Measurements from ENCODE around the gene LRCH1. TPM values are rescaled to one million over a fixed set of nuclear protein-coding genes. Genes with fewer than 3 reads are reported as not detected.

The LRCH1 gene
- total and polyA plus RNA-seq, 10 of the 15 experiments (the other 5 are each of a cell fraction or from before 2014, with no cell fraction given) = 5.3 to 48.9 (median 14.4) TPM

DNA sequence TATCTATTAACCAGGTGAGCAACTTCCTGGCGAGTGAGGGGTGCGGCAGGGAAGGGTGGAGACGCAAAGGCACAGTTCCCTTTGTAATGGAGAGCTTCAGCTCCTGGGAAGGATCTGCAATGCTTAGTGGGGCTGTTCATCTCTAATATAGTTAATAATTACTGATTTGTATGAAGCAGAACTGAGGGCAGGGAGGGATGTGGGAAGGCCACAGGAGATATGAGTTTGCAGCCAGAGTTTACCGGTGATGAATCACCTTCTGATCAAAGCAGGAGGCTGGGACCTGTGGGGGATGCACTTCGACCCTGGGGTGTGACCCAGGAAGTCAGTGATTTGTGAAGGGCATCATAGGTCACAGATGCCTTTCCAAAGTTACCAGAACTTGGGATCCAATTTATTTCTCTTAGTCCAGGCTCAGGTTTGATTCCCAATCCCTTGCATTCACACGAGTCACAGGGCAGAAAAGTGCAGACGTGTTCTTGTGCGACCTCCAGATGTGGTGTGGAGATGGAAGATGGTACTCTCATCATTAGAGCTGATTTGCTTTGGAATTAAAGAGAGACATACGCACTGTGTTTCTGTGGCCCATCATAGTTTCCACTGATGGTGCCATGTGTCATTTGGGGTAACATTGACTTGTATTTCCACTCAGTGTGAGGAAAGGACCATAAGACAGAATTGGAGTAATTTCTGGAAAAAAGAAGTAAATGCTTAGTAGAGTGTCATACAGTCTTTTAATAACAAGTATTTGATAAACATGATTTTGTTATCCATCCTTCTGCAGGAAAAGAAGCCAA lies 55.0 kb downstream of the LRCH1 start (continued):
- TF ChIP-seq, protein P1, sequence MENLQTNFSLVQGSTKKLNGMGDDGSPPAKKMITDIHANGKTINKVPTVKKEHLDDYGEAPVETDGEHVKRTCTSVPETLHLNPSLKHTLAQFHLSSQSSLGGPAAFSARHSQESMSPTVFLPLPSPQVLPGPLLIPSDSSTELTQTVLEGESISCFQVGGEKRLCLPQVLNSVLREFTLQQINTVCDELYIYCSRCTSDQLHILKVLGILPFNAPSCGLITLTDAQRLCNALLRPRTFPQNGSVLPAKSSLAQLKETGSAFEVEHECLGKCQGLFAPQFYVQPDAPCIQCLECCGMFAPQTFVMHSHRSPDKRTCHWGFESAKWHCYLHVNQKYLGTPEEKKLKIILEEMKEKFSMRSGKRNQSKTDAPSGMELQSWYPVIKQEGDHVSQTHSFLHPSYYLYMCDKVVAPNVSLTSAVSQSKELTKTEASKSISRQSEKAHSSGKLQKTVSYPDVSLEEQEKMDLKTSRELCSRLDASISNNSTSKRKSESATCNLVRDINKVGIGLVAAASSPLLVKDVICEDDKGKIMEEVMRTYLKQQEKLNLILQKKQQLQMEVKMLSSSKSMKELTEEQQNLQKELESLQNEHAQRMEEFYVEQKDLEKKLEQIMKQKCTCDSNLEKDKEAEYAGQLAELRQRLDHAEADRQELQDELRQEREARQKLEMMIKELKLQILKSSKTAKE (IDR thresholded peaks at IDR 0.05; ENCODE audit: low read depth, poor library complexity, severe bottlenecking) = no peak
- TF ChIP-seq, protein P2, sequence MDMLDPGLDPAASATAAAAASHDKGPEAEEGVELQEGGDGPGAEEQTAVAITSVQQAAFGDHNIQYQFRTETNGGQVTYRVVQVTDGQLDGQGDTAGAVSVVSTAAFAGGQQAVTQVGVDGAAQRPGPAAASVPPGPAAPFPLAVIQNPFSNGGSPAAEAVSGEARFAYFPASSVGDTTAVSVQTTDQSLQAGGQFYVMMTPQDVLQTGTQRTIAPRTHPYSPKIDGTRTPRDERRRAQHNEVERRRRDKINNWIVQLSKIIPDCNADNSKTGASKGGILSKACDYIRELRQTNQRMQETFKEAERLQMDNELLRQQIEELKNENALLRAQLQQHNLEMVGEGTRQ (IDR thresholded peaks at IDR 0.05; ENCODE audit: borderline replicate concordance, low read depth, low read length) = no peak
- TF ChIP-seq, protein P3, sequence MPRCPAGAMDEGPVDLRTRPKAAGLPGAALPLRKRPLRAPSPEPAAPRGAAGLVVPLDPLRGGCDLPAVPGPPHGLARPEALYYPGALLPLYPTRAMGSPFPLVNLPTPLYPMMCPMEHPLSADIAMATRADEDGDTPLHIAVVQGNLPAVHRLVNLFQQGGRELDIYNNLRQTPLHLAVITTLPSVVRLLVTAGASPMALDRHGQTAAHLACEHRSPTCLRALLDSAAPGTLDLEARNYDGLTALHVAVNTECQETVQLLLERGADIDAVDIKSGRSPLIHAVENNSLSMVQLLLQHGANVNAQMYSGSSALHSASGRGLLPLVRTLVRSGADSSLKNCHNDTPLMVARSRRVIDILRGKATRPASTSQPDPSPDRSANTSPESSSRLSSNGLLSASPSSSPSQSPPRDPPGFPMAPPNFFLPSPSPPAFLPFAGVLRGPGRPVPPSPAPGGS (IDR thresholded peaks at IDR 0.05; ENCODE audit: borderline replicate concordance, insufficient read depth, low read depth, low read length, poor library complexity, severe bottlenecking) = no peak
- TF ChIP-seq, protein P4, sequence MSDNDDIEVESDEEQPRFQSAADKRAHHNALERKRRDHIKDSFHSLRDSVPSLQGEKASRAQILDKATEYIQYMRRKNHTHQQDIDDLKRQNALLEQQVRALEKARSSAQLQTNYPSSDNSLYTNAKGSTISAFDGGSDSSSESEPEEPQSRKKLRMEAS (IDR thresholded peaks at IDR 0.05; ENCODE audit: low read depth, low read length) = no peak
- TF ChIP-seq, protein P5, sequence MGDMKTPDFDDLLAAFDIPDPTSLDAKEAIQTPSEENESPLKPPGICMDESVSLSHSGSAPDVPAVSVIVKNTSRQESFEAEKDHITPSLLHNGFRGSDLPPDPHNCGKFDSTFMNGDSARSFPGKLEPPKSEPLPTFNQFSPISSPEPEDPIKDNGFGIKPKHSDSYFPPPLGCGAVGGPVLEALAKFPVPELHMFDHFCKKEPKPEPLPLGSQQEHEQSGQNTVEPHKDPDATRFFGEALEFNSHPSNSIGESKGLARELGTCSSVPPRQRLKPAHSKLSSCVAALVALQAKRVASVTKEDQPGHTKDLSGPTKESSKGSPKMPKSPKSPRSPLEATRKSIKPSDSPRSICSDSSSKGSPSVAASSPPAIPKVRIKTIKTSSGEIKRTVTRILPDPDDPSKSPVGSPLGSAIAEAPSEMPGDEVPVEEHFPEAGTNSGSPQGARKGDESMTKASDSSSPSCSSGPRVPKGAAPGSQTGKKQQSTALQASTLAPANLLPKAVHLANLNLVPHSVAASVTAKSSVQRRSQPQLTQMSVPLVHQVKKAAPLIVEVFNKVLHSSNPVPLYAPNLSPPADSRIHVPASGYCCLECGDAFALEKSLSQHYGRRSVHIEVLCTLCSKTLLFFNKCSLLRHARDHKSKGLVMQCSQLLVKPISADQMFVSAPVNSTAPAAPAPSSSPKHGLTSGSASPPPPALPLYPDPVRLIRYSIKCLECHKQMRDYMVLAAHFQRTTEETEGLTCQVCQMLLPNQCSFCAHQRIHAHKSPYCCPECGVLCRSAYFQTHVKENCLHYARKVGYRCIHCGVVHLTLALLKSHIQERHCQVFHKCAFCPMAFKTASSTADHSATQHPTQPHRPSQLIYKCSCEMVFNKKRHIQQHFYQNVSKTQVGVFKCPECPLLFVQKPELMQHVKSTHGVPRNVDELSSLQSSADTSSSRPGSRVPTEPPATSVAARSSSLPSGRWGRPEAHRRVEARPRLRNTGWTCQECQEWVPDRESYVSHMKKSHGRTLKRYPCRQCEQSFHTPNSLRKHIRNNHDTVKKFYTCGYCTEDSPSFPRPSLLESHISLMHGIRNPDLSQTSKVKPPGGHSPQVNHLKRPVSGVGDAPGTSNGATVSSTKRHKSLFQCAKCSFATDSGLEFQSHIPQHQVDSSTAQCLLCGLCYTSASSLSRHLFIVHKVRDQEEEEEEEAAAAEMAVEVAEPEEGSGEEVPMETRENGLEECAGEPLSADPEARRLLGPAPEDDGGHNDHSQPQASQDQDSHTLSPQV (IDR thresholded peaks at IDR 0.05) = no peak
- TF ChIP-seq, protein P6, sequence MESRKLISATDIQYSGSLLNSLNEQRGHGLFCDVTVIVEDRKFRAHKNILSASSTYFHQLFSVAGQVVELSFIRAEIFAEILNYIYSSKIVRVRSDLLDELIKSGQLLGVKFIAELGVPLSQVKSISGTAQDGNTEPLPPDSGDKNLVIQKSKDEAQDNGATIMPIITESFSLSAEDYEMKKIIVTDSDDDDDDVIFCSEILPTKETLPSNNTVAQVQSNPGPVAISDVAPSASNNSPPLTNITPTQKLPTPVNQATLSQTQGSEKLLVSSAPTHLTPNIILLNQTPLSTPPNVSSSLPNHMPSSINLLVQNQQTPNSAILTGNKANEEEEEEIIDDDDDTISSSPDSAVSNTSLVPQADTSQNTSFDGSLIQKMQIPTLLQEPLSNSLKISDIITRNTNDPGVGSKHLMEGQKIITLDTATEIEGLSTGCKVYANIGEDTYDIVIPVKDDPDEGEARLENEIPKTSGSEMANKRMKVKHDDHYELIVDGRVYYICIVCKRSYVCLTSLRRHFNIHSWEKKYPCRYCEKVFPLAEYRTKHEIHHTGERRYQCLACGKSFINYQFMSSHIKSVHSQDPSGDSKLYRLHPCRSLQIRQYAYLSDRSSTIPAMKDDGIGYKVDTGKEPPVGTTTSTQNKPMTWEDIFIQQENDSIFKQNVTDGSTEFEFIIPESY (IDR thresholded peaks at IDR 0.05) = no peak
- TF ChIP-seq SMARCA5 (IDR thresholded peaks at IDR 0.05) = no peak
- TF ChIP-seq IKZF2 (IDR thresholded peaks at IDR 0.05) = peak; percentile 28 to 65; a peak in 3 of 4 replicates
- TF ChIP-seq ZNF217 (IDR thresholded peaks at IDR 0.05) = no peak
- TF ChIP-seq, protein P7, sequence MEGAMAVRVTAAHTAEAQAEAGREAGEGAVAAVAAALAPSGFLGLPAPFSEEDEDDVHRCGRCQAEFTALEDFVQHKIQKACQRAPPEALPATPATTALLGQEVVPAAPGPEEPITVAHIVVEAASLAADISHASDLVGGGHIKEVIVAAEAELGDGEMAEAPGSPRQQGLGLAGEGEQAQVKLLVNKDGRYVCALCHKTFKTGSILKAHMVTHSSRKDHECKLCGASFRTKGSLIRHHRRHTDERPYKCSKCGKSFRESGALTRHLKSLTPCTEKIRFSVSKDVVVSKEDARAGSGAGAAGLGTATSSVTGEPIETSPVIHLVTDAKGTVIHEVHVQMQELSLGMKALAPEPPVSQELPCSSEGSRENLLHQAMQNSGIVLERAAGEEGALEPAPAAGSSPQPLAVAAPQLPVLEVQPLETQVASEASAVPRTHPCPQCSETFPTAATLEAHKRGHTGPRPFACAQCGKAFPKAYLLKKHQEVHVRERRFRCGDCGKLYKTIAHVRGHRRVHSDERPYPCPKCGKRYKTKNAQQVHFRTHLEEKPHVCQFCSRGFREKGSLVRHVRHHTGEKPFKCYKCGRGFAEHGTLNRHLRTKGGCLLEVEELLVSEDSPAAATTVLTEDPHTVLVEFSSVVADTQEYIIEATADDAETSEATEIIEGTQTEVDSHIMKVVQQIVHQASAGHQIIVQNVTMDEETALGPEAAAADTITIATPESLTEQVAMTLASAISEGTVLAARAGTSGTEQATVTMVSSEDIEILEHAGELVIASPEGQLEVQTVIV (IDR thresholded peaks at IDR 0.05; ENCODE audit: borderline replicate concordance, partially characterized antibody) = no peak
- TF ChIP-seq HDGF (IDR thresholded peaks at IDR 0.05) = no peak
- no peak for TF ChIP-seq NFYA (IDR thresholded peaks at IDR 0.05; ENCODE audit: borderline replicate concordance, low read depth, low read length)
- no peak for TF ChIP-seq SMAD1 (IDR thresholded peaks at IDR 0.05; ENCODE audit: low read depth, partially characterized antibody)
- peak; percentile 70 for TF ChIP-seq NR2C1 (IDR thresholded peaks at IDR 0.05)
- no peak for TF ChIP-seq TBL1XR1 (IDR thresholded peaks at IDR 0.05; ENCODE audit: low read depth, low read length)

All from GM12878 (cell line).